Measurements from ENCODE around the gene ABHD11.
A peak's percentile ranks its signal among the peaks of the same experiment; 100 is the strongest.
"Not testable (repeated sequence)": the region's sequence is repeated elsewhere in the genome, so short reads cannot be mapped to it uniquely, and the experiment has no call there.

Gene ABHD11, protein sequence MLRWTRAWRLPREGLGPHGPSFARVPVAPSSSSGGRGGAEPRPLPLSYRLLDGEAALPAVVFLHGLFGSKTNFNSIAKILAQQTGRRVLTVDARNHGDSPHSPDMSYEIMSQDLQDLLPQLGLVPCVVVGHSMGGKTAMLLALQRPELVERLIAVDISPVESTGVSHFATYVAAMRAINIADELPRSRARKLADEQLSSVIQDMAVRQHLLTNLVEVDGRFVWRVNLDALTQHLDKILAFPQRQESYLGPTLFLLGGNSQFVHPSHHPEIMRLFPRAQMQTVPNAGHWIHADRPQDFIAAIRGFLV

DNA sequence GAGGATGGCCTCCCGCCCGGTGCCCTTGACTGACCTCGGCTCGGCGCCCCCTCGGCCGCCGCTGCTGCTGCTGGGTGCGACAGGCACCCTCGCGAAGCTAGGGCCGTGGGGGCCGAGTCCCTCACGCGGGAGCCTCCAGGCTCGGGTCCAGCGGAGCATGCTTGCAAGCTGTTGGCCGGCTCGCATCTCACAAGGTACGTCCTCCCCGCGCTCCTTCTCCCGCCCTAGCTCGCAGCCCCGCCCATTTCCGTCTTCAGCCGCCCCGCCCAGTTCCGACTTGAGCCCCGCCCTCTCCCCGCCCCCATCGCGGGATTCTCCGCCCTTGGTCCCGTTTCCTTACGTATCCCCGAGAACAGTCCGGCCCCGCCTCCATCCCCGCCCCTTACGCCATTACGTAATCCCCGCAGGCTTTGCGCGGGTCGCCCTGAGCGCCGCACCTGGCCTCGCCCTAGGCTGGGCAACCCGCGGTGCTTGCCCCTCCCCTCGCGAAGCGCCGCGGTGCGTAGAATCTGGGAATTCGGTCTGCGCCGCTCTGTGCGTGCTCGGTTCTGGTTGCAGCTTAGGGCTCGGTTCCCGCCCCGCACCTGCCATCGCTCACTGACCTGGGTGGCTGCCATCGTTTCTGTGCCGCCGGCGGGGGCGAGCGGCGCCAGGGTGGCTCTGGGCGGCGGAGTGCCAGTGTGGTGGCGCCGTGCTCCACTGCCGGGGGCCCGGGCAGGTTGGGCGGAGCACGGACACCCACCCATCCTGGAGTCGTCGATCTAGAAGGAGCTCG lies at the start of gene ABHD11:
Gene ABHD11 (minus strand): TSS at position 191 of the 775 bp plus-strand sequence. CDS start 32 bp downstream, at position 159.
- peak; percentile 98 for DNase-seq

DNA sequence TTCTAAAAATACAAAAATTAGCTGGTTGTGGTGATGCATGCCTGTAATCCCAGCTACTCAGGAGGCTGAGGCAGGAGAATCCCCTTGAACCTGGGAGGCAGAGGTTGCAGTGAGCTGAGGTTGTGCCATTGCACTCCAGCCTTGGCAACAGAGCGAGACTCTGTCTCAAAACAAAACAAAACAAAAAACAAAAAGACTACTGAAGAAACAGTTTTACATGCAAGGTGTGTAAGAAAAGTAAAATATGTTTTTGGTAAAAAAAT lies 49.1 kb upstream of the ABHD11 start:
- not testable (repeated sequence) for DNase-seq

DNA sequence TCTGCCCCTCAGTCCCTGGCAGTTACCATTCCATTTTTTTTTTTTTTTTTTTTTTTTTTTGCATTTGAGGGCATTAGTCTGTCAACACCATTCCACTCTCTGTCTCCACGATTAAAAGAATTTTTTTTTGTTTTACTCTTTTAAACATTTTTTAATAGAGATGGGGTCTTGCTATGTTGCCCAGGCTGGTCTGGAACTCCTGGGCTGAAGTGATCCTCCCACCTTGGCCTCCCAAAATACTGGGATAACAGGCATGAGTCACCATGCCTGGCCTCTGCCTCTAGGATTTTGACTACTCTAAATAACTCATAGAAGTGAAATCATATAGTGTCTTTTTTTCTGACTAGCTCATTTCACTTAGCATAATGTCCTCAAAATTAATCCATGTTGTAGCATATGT lies 48.0 kb upstream of the ABHD11 start:
- no peak for DNase-seq

- no peak for DNase-seq
Measured at GRCh38 chr7:73779517-73779916, 40.9 kb upstream of the ABHD11 start.

GRCh38 chr7:73778801-73779389 lies 40.3 kb upstream of the ABHD11 start:
- no peak for DNase-seq

DNA sequence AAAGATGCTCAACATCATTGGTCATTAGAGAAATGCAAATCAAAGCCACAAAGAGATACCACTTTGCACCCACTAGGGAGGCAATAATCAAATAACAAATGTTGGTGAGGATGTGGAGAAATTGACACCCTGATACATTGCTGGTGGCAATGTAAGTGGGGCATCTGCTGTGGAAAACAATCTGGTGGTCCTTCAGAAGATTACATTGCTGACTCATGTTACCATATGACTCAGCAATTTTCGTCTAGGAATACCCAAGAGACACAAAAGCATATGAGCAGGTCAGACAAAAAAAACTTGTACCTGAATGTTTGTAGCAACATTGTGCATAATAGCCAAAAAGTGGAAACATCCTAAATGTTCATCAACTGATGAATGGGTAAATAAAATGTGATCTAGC lies 36.3 kb upstream of the ABHD11 start:
- no peak for DNase-seq

GRCh38 chr7:73773700-73774517 lies 35.3 kb upstream of the ABHD11 start:
- no peak for DNase-seq

DNA sequence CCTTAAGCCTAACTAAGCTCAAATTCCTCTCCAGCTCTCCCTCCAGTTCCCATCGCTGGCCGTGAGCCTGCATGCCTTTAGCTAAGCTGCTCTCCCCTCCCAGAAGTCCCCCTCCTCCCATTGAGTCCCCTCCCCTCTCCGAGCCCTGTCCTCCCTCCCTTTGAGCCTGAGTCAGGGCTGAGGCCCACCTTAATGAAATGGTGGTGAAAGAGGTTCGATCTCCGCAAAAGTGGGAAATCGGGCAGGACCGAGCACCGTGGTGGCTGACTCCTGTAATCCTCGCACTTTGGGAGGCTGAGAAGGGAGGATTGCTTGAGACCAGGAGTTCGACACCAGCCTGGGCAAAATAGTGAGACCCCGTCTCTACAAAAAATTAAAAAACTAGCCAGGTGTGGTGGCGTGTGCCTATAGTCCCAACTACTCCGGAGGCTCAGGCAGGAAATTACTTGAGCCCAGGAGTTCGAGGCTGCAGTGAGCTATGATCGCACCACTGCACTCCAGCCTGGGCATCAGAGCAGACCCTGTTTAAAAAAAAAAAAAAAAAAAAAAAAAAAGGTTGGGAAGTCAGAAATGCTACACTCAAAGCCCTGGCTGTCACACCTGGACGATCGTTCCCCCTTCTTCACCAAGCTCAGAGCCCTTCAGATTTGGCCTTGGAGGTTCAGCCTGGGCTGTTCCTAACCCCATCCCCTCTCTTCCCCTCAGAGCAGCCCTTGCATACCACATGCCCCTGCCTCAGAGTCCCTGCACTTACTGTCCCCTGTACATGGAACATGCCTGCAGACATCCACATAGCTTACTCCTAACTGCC lies 32.5 kb upstream of the ABHD11 start:
- DNase-seq: no peak

- DNase-seq: no peak
Measured at GRCh38 chr7:73770002-73770859, 31.6 kb upstream of the ABHD11 start, which contains the start of gene CLDN3. TSS of gene CLDN3 (minus strand) at chr7:73770270. CDS start at chr7:73770049, 221 bp downstream.

GRCh38 chr7:73769481-73770001 lies 30.9 kb upstream of the ABHD11 start:
- DNase-seq: no peak

DNA sequence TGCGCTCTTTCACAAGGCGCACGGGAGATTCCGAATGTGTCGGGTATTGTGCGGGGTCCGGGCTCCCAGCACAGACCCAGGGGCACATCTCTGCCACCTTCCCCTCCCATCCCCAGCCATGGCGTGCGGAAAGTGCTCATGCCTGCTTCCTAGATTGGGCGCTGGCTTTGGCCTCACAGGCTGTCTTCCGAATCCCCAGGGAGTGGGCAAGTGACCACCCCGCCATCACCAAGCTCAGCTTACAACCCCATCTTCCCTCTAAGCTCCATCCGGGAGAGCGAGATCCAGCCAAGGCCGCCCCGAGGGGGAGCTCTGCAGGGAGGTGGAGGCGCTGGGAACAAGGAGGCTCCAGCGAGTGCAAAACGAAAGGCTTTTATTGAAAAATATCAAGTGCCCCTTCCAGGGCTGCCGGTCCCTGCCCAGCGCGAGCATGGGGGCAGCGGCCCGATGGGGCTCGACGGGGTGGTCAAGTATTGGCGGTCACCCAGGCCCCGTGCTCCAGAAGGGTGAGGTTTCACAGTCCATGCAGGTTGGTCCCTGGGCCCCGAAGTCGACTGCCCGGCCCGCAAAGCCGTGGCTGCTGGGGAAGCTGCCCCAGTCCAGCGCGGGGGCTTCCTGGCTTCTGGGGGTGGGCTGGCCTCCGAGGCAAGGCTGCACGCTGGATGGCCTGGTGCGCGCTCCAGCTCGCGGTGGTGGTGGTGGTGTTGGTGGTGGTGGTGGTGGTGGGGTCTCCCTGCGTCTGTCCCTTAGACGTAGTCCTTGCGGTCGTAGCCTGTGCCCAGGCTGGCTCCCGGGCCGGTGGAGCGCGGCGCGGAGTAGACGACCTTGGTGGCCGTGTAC lies 30.3 kb upstream of the ABHD11 start:
- no peak for DNase-seq

DNA sequence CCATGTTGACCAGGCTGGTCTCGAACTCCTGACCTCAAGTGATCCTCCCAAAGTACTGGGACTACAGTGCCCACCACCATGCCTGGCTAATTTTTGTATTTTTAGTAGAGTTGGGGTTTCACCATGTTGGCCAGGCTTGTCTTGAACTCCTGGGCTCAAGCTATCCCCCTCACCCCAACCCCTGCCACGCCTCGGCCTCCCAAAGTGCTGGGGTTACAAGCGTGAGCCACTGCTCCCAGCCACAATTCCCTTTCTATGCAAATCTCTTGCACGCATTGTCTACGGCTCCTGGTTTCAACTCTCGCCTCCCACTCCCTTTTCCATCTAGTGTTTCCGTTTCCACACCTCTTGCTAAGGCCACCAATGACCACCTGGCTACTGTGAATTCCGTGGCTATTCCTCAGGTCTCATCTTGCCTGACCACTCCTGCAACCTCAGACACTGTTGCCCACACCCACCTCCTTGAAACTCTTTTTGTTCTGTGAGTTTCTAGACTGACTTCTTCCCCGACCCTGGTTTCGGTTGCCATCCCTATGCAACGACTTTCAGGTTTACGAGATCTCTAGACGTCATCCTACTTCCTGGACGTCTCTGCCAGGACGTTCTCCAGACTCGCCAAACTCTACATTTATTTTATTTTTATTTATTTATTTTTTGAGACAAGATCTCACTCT lies 28.1 kb upstream of the ABHD11 start:
- DNase-seq: no peak

GRCh38 chr7:73762659-73762999 lies 24.0 kb upstream of the ABHD11 start:
- no peak for DNase-seq

DNA sequence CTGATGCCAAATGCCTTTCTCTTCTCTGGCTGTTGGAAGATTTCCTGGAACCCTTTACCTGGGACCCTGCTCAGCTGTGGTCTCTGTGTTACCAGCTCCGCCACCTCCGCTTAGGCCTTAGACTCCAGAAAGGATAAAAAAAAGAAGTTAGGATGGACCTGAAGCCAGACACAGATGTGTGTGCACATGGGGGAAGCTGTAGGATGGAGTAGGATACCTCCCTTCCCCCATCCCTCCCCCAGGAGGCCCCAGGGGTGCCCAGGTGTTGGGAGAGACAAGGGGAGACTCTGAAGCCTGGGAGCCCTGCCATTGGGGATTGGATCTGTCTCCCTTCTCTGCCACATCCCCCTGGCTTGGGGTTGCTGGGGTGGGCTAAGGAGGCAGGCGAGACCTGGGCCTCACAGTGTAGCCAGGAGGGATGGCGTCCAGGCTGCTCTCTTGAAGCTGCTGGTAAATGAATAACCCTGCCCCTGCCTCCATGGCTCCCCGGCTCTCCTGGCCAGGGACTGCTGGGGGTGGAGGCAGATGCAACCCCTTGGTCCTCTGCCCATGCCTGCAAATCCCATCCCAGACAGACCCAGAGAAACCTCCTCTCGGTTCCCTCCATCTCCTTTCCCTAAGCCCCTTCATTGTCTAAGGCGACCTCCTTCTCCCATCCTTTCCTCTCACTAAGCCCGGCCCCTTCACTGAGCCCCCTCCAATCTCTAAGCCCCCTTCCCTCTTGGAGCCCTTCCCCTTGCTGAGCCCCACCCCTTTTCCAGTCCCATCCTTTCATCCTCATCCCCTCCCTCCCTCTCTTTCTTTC lies 23.5 kb upstream of the ABHD11 start:
- DNase-seq: no peak

GRCh38 chr7:73758581-73759138 lies 20.1 kb upstream of the ABHD11 start:
- DNase-seq: no peak

DNA sequence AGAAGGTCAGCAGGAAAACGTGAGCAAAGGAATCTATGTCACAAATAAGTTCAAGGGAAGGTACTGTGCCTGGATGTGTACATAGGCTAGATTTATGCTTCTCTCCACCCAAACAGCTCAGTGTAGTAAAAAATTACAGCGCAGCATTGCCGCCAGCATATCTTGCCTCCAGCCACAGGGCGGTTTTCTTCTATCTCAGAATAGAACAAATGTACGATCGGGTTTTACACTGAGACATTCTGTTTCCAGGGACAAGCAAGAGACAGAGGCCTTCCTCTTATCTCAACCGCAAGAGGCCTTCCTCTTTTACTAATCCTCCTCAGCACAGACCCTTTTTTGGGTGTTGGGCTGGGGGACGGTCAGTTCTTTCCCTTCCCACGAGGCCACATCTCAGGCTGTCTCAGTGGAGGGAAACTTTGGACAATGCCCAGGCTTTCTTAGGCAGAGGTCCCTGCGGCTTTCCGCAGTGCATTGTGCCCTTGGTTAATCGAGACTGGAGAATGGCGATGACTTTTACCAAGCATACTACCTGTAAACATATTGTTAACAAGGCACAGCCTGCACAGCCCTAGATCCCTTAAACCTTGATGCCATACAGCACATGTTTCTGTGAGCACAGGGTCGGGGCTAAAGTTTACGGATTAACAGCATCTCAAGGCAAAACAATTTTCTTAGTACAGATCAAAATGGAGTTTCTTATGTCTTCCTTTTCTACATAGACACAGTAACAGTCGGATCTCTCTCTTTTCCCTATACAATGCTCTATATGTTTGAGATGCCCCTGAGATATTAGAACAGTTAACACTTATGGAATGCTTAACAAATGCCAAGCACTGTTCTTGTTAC lies 11.6 kb upstream of the ABHD11 start:
- DNase-seq: no peak

GRCh38 chr7:73746378-73746777 lies 7.8 kb upstream of the ABHD11 start:
- no peak for DNase-seq

All from femur (tissue), 1 donor.